ENCODE data around the gene AKT2. TPM values are rescaled to one million over a fixed set of nuclear protein-coding genes. Genes with fewer than 3 reads are reported as not detected.

The AKT2 gene
- total RNA-seq, 1 experiment from 2014 or later = 141 TPM

DNA sequence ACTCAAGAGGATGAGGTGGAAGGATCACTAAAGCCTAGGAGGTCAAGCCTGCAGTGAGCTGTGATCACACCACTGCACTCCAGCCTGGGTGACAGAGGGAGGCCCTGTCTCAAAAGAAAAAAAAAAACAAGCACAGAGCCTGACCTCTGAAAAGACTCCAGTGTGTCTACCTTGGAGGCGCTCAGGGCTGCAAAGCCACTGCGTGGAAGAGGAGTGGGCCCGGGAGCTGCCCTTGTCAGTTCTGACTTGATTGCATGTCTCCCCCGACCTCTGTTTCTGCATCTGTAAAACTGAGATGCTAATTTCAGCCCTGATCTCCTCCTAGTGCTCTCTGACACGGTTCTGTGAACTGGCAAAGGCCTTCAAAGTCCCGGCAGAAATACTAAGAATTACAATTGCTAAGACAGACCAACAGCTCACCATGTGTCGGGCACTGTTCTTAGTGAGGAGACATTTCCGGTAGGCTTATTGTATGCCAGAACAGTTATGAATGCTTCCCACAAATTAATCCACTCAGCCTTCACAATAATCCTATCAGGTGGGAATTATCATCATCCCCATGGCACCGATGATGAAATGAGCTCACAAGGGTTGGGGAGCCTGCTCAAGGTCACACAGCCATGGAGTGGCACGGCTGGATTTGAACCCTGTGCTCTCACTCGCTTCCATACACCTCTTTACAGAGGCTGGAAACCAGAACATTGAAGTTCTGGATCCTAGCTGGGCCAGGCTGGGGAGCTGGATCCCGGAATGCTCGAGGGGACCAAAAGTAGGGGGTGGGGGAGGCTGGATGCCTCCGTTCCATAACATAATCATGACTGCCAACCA lies 3.5 kb downstream of the AKT2 start:
- ChIA-PET POLR2A (no interaction called here), RAD21 (ENCODE audit: low non-redundant PET in 1 of 2, low total read pairs in 2 of 2, uncharacterized antibody in 2 of 2, unreplicated experiment in 2 of 2) (no interaction called here), CTCF (interaction anchor here (1.4 kb wide), 1 partner anchor 64 kb away, joined by 3 read pairs; no protein-coding TSS in a partner anchor)
- no TSS peak for BruUV-seq (replicated peaks)
- Histone ChIP-seq H3K36me3 (ENCODE audit: control insufficient read depth in 1 of 2, insufficient read depth in 2 of 2, low read length in 2 of 2) (peaks cover 0 to 4% of the 10 kb centered on the region in 2 experiments; a peak in 1 of 4 replicates), H3K4me3 (replicated peaks in 1 of 2; ENCODE audit: low read depth in 1 of 2, low read length in 2 of 2) (no peak overlapping the region), H3K4me1 (ENCODE audit: control insufficient read depth in 1 of 2, insufficient read depth in 2 of 2, low read length in 2 of 2) (peaks cover 11 to 18% of the 10 kb centered on the region in 2 experiments), H4K20me1 (ENCODE audit: insufficient read depth) (no peaks in the 10 kb centered on the region), H3K4me2 (ENCODE audit: low read length) (no peak overlapping the region), H3K9me3 (ENCODE audit: control insufficient read depth in 1 of 2, insufficient read depth in 1 of 2, low read depth in 1 of 2, low read length in 2 of 2) (no peaks in the 10 kb centered on the region), H3K27ac (ENCODE audit: low read depth, low read length) (no peak overlapping the region), H3K9me2 (ENCODE audit: insufficient read depth) (no peaks in the 10 kb centered on the region), H3K9ac (ENCODE audit: low read length) (no peak overlapping the region), H2AFZ (ENCODE audit: low read depth, low read length, poor library complexity, severe bottlenecking) (no peak overlapping the region), H3K79me2 (ENCODE audit: insufficient read depth, low read length) (peaks cover 83% of the 10 kb centered on the region), H3K27me3 (ENCODE audit: insufficient read depth, low read length) (no peaks in the 10 kb centered on the region)
- ATAC-seq = no peak
- intact Hi-C loops (cut with micrococcal nuclease) = no loop called here
- DNase-seq (ENCODE audit: low read depth, low spot score) = no peak
- no peak for TF ChIP-seq POLR2A (IDR thresholded peaks at IDR 0.05; ENCODE audit: borderline replicate concordance, extremely low read depth, insufficient read depth, insufficient read length)
- TF ChIP-seq, protein P1, sequence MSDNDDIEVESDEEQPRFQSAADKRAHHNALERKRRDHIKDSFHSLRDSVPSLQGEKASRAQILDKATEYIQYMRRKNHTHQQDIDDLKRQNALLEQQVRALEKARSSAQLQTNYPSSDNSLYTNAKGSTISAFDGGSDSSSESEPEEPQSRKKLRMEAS (IDR thresholded peaks at IDR 0.05) = no peak
- TF ChIP-seq CBX3 (IDR thresholded peaks at IDR 0.05; ENCODE audit: low read depth) = no peak
- no peak for TF ChIP-seq EZH2phosphoT487 (IDR thresholded peaks at IDR 0.05; ENCODE audit: borderline replicate concordance)

DNA sequence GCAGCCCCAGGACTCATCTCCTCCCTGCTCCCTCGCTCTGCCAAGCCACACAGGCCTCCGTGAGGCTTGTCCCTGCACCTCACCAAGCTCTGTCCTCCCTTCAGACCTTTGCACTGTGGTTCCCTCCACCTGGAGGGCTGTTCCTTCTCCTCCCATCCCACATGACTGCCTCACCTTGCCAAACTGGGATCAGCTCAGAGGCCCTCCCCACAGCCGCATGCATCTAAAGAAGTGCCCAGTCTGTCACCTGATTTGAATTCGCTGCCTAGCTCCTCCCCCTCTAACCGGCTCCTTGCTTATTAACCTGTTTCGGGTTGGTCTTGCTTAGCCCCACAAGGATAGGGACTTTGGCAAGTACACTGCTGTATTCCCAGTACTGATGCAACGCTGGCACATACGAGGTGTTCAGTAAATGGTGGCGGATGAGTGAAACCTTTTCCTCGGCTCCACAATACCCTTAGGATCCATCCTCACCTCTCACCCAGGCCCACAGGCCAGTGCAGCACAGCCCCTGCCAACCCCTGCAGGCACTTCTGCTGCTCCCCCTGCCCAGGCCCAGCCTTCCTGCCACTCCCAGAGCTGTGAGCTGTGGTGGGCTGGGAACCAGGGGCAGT lies 4.4 kb downstream of the AKT2 start:
- H3K36me3 ChIP-seq (ENCODE audit: control insufficient read depth in 1 of 2, insufficient read depth in 2 of 2, low read length in 2 of 2) = peaks cover 0 to 4% of the 10 kb centered on the region in 2 experiments; a peak in 1 of 4 replicates
- H4K20me1 ChIP-seq (ENCODE audit: insufficient read depth) = no peaks in the 10 kb centered on the region
- no peaks in the 10 kb centered on the region for H3K9me2 ChIP-seq (ENCODE audit: insufficient read depth)
- intact Hi-C loops (cut with micrococcal nuclease) = no loop called here
- H2AFZ ChIP-seq (ENCODE audit: low read depth, low read length, poor library complexity, severe bottlenecking) = no peak overlapping the region
- no peak for DNase-seq (ENCODE audit: low read depth, low spot score)
- no peak overlapping the region for H3K4me3 ChIP-seq (replicated peaks in 1 of 2; ENCODE audit: low read depth in 1 of 2, low read length in 2 of 2)
- peaks cover 8 to 13% of the 10 kb centered on the region in 2 experiments for H3K4me1 ChIP-seq (ENCODE audit: control insufficient read depth in 1 of 2, insufficient read depth in 2 of 2, low read length in 2 of 2)
- BruUV-seq (replicated peaks) = no TSS peak
- no peak for TF ChIP-seq POLR2AphosphoS5 (IDR thresholded peaks at IDR 0.05; ENCODE audit: low read depth, low read length)
- no peak for TF ChIP-seq YY1 (IDR thresholded peaks at IDR 0.05; ENCODE audit: extremely low read depth, insufficient replicate concordance, low read depth, low read length)
- TF ChIP-seq EGR1 (IDR thresholded peaks at IDR 0.05; ENCODE audit: low read depth) = no peak
- no peak for TF ChIP-seq CBX3 (IDR thresholded peaks at IDR 0.05; ENCODE audit: low read depth)
- TF ChIP-seq EZH2 (IDR thresholded peaks at IDR 0.05) = no peak
- TF ChIP-seq SP1 (IDR thresholded peaks at IDR 0.05; ENCODE audit: low read depth) = no peak
- TF ChIP-seq ELF1 (IDR thresholded peaks at IDR 0.05; ENCODE audit: borderline replicate concordance, low read depth) = no peak
- POLR2A ChIA-PET = no interaction called here
- ATAC-seq = no peak
- H3K4me2 ChIP-seq (ENCODE audit: low read length) = no peak overlapping the region
- peaks cover 90% of the 10 kb centered on the region for H3K79me2 ChIP-seq (ENCODE audit: insufficient read depth, low read length)
- CTCF ChIA-PET = no interaction called here
- no peak overlapping the region for H3K9ac ChIP-seq (ENCODE audit: low read length)
- no peaks in the 10 kb centered on the region for H3K9me3 ChIP-seq (ENCODE audit: control insufficient read depth in 1 of 2, insufficient read depth in 1 of 2, low read depth in 1 of 2, low read length in 2 of 2)
- RAD21 ChIA-PET (ENCODE audit: low non-redundant PET in 1 of 2, low total read pairs in 2 of 2, uncharacterized antibody in 2 of 2, unreplicated experiment in 2 of 2) = no interaction called here
- no peaks in the 10 kb centered on the region for H3K27me3 ChIP-seq (ENCODE audit: insufficient read depth, low read length)
- no peak overlapping the region for H3K27ac ChIP-seq (ENCODE audit: low read depth, low read length)
